NCI-H1105 treated with DMSO at 0.1 percent for 48 hours (cell line): ENCODE measurements around the gene ARHGAP22.

Experiments
- DNase-seq: peaks from one replicate; lab custom pipeline; 2025; lab: John Stamatoyannopoulos, UW

Gene ARHGAP22

GRCh38 chr10:48587819-48588218, 17.1 kb downstream of the ARHGAP22 start:
- no peak for DNase-seq

- DNase-seq = no peak
Measured at GRCh38 chr10:48587101-48587500, 17.8 kb downstream of the ARHGAP22 start.

GRCh38 chr10:48582970-48583369, 21.9 kb downstream of the ARHGAP22 start:
- DNase-seq = no peak

GRCh38 chr10:48580236-48580635, 24.6 kb downstream of the ARHGAP22 start:
- no peak for DNase-seq

- no peak for DNase-seq
Measured at GRCh38 chr10:48579251-48579960, 25.5 kb downstream of the ARHGAP22 start.

- DNase-seq = no peak
Measured at GRCh38 chr10:48577158-48577557, 27.7 kb downstream of the ARHGAP22 start.

- no peak for DNase-seq
Measured at GRCh38 chr10:48576501-48576900, 28.4 kb downstream of the ARHGAP22 start.

- DNase-seq = no peak
Measured at GRCh38 chr10:48575901-48576300, 29.0 kb downstream of the ARHGAP22 start.

GRCh38 chr10:48574817-48575380, 30.0 kb downstream of the ARHGAP22 start:
- DNase-seq = no peak

- DNase-seq = no peak
Measured at GRCh38 chr10:48574322-48574796, 30.5 kb downstream of the ARHGAP22 start.

- DNase-seq = no peak
Measured at GRCh38 chr10:48573045-48573444, 31.8 kb downstream of the ARHGAP22 start.

- no peak for DNase-seq
Measured at GRCh38 chr10:48572414-48572813, 32.5 kb downstream of the ARHGAP22 start.

- DNase-seq = no peak
Measured at GRCh38 chr10:48568546-48568945, 36.3 kb downstream of the ARHGAP22 start.

- DNase-seq = no peak
Measured at GRCh38 chr10:48568131-48568530, 36.7 kb downstream of the ARHGAP22 start.

GRCh38 chr10:48567346-48567745, 37.5 kb downstream of the ARHGAP22 start:
- no peak for DNase-seq

- no peak for DNase-seq
Measured at GRCh38 chr10:48564466-48565160, 40.3 kb downstream of the ARHGAP22 start.

- DNase-seq = no peak
Measured at GRCh38 chr10:48557511-48558123, 47.3 kb downstream of the ARHGAP22 start.

GRCh38 chr10:48556713-48557112, 48.2 kb downstream of the ARHGAP22 start:
- DNase-seq = no peak

GRCh38 chr10:48556065-48556464, 48.8 kb downstream of the ARHGAP22 start:
- no peak for DNase-seq

- DNase-seq = no peak
Measured at GRCh38 chr10:48555310-48556042, 49.4 kb downstream of the ARHGAP22 start.

GRCh38 chr10:48554656-48555055, 50.2 kb downstream of the ARHGAP22 start:
- DNase-seq = no peak

GRCh38 chr10:48554246-48554645, 50.6 kb downstream of the ARHGAP22 start:
- no peak for DNase-seq
